Esophagus squamous epithelium (tissue), 4 donors: ENCODE measurements around the gene LARP1B.

Experiments
- POLR2A ChIP-seq, 4 donors: fragments of 450-650 bp; IDR thresholded peaks; one replicate each; pipeline ENCODE4 v1.6.1; 2017; ENCODE audit warnings: antibody characterized with exemption in 4 of 4, mild to moderate bottlenecking in 4 of 4, moderate library complexity in 3 of 4
- TF ChIP-seq, protein P1 (sequence below), 6 experiments: fragments of 450-650 bp in 4 of 6; fragments of 200-600 bp in 2 of 6; sonication (generic) in 2 of 6; IDR thresholded peaks; one replicate each; pipeline ENCODE4 v1.5.1; 2016 to 2019; ENCODE audit warnings: antibody characterized with exemption in 6 of 6, mild to moderate bottlenecking in 4 of 6, moderate library complexity in 4 of 6

DNA sequence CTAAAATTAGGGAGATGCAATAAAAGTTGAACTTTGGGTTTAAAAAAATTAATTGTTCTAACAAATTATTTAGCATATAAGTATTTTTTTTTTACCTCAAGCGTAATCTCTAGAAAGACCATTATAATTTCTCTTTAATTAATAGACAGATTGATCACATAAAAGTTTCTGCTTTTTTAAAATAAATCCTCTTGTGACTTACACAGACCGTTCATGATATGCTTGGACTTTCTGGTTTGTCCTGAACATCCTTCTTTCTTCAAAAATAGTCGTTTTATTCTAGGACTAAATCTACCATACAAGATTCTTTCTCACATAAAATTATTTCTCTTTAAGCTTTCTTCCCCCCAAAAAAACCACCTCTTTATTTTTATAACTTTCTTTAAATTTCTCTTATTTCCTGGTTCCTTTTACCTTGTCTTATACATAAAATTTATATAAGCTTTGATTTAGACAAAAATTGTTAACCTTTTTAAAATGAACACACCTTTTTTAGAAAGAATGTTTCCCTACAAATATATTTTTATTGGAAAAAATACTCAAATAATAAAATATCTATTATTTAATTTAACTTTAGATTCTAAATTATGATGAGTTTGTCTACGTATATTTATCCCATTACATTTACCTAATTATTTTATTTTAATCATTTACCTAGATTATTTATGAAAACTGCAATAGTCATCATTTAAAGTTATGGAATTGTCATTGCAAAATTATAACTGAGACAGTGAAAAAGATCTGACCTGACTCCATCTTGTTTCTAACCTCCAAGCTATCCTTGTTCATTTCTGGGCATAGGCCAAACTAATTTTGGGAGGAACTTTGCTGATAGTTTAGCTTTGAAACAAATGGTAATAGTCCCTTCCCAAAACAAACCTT, 188.9 kb downstream of the LARP1B start:
- TF ChIP-seq, protein P1, sequence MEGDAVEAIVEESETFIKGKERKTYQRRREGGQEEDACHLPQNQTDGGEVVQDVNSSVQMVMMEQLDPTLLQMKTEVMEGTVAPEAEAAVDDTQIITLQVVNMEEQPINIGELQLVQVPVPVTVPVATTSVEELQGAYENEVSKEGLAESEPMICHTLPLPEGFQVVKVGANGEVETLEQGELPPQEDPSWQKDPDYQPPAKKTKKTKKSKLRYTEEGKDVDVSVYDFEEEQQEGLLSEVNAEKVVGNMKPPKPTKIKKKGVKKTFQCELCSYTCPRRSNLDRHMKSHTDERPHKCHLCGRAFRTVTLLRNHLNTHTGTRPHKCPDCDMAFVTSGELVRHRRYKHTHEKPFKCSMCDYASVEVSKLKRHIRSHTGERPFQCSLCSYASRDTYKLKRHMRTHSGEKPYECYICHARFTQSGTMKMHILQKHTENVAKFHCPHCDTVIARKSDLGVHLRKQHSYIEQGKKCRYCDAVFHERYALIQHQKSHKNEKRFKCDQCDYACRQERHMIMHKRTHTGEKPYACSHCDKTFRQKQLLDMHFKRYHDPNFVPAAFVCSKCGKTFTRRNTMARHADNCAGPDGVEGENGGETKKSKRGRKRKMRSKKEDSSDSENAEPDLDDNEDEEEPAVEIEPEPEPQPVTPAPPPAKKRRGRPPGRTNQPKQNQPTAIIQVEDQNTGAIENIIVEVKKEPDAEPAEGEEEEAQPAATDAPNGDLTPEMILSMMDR (IDR thresholded peaks at IDR 0.05) = no peak
- no peak for TF ChIP-seq POLR2A (IDR thresholded peaks at IDR 0.05)
